Activated T-helper 1 cell treated with anti-CD3 and anti-CD28 coated beads, Interleukin-12 subunit alpha, Interleukin-12 subunit beta, Interleukin-2, Interleukin-4 antibody, amounts not matched to agents 30 ng/mL and 10 ng/mL and 1 ng/mL, durations not matched to agents 14 hours and 24 hours and 36 hours (primary cell): Measurements from ENCODE around the gene TAF10. TPM values are rescaled to one million over a fixed set of nuclear protein-coding genes. Genes with fewer than 3 reads are reported as not detected.

Experiments used
- DNase-seq: peaks from one replicate; pipeline ENCODE4 v3.0.0; 2021; ENCODE audit warnings: low spot score
- H3K27ac Mint-ChIP-seq: one replicate; pipeline ENCODE4 v1.8.0; 2021; ENCODE audit warnings: mild to moderate bottlenecking, mixed read lengths
- H3K27me3 Mint-ChIP-seq: one replicate; pipeline ENCODE4 v1.8.0; 2022; ENCODE audit warnings: mild to moderate bottlenecking, moderate library complexity, mixed read lengths; ENCODE audit not compliant: insufficient read depth
- H3K36me3 Mint-ChIP-seq: one replicate; pipeline ENCODE4 v1.8.0; 2021; ENCODE audit warnings: low read depth, mixed read lengths
- H3K4me1 Mint-ChIP-seq: one replicate; pipeline ENCODE4 v1.8.0; 2021; ENCODE audit warnings: low read depth, mixed read lengths
- H3K4me3 Mint-ChIP-seq: one replicate; pipeline ENCODE4 v1.8.0; 2021; ENCODE audit warnings: mild to moderate bottlenecking, moderate library complexity, mixed read lengths
- H3K9me3 Mint-ChIP-seq: one replicate; pipeline ENCODE4 v1.8.0; 2021; ENCODE audit warnings: mixed read lengths
- intact Hi-C: fragments of 100-400 bp; cut with micrococcal nuclease; formaldehyde crosslinking; loops from one replicate; pipeline ENCODE4 v1.15.1; 2024
- total RNA-seq: library from RNA; stranded (reverse); gene quantifications from 2 replicates; pipeline ENCODE4 v1.2.3, GENCODE V29; 2022

Gene TAF10
- total RNA-seq: 155 and 166 TPM in 2 replicates

DNA sequence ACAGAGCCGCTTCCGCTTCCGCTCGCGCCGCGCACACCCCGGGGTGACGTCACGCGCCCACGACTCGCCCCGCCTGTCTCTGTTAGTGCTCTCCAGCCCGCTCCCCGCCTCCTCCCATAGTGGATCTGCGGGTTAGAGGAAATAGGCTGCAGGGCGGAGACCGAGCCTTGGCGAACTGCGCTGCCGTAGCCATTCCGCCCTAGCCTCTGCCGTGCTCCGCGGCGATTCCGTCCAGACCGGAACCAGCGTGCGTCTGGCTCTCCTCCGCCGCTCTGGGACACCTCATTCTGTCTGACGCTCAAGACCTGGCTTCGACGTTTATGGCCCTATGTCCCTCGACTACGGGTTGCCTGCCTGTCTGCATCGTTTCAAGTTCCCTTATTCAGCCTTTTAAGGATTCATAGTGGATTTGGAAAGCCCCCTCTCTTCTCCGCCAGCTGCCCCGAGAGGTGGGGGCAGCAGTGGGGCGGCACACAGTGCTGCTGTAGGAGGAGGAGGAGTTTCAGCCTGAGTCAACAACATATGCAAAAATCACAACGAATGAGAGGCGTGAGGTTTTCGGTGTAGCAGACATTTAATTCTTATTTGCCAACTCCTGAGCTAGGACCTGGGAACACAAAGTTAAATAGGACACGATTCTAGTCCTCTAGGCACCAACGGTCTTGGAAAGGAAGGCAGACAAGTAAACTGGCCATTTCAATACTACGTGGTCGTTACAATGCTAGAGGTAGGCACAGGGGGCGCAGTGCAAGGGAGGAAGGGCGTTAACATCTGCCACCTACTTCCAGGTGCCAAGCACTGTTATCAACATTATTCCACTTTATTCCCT lies at the start of gene TAF10:
Gene TAF10 (minus strand): TSS at position 4 of the 829 bp plus-strand sequence. CDS start 27 bp downstream, outside the sequence.
- Mint-ChIP-seq H3K36me3 (peaks cover 38% of the 10 kb centered on the region), H3K27ac (peak within 1 kb of the TSS; percentile 87), H3K4me1 (peaks cover 29% of the 10 kb centered on the region), H3K27me3 (no peaks in the 10 kb centered on the region), H3K4me3 (peak within 1 kb of the TSS; percentile 93), H3K9me3 (no peaks in the 10 kb centered on the region)
- peak; percentile 95 for DNase-seq
- intact Hi-C loops: loop anchor here (1.0 to 10.0 kb wide), 6 partner anchors 9 to 928 kb away; partner anchors contain the start of genes ARFIP2, FHIP1B, ILK and MRPL17

DNA sequence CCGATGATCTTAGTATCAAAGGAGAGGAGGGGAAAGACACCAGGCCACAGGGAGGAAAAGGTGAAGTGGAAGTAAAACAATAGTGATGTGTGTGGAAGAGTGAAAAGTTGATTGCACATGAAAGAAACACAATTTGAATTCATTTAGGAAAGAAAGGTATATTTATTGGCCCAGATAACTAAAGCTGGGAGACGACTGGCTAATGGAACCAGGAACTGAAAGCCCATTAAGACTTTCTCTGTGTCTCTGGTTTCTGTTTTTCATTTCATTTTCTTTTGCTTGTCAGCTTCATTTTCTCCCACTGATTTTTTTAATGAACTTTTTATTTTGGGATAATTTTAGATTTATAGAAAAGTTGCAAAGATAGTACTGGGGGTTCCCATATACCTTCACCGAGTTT lies 48.7 kb upstream of the TAF10 start:
- Mint-ChIP-seq H3K9me3 (no peaks in the 10 kb centered on the region), H3K27ac (no peak overlapping the region), H3K4me1 (peaks cover 7% of the 10 kb centered on the region), H3K36me3 (no peaks in the 10 kb centered on the region), H3K4me3 (no peak overlapping the region), H3K27me3 (peaks cover 30% of the 10 kb centered on the region)
- no peak for DNase-seq
- intact Hi-C loops: no loop called here

DNA sequence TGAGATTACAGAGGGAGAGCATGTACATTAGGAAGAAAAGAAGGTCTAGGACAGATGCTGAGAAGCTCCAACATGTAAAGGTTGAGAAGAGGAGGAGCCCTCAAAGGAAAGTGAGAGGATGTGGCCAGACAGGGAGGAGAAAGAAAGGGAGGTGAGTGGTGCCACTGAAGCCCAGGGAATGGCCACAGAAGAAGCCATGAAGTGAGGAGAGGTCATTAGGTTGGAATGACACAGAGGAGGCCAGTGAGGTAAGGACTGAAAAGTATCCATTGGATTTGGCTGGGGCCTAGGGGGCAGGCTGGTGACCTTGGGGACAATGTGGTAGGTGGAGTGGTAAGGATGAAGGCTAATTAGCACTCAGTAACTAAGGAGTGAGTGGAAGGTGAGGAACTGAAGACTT lies 46.6 kb upstream of the TAF10 start:
- Mint-ChIP-seq H3K4me3 (no peak overlapping the region), H3K27me3 (peaks cover 22% of the 10 kb centered on the region), H3K9me3 (no peaks in the 10 kb centered on the region), H3K36me3 (no peaks in the 10 kb centered on the region), H3K4me1 (peaks cover 2% of the 10 kb centered on the region), H3K27ac (no peak overlapping the region)
- DNase-seq: no peak
- intact Hi-C loops: no loop called here

DNA sequence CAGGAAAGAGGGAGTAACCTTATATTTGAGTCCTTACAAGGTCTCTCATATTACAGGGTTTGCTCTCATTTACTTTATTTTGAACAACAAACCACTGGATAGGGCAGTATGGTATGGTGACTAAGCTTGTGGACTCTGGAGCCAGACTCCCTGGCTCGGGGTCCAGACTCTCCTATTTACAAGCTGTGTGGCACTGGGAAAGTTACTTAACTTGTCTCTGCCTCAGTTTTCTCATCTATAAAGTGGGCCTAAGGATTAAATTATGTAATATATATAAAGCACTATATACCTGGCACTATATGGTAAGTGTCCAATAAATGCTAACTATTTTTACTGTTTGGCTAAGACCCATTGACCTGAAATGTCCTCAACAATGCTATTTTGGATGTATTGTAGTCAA lies 45.3 kb upstream of the TAF10 start:
- H3K27ac Mint-ChIP-seq: no peak overlapping the region
- no peaks in the 10 kb centered on the region for H3K9me3 Mint-ChIP-seq
- H3K27me3 Mint-ChIP-seq: peaks cover 16% of the 10 kb centered on the region
- intact Hi-C loops: no loop called here
- H3K36me3 Mint-ChIP-seq: no peaks in the 10 kb centered on the region
- H3K4me1 Mint-ChIP-seq: no peaks in the 10 kb centered on the region
- DNase-seq: no peak
- H3K4me3 Mint-ChIP-seq: peak overlapping the region; percentile 27

DNA sequence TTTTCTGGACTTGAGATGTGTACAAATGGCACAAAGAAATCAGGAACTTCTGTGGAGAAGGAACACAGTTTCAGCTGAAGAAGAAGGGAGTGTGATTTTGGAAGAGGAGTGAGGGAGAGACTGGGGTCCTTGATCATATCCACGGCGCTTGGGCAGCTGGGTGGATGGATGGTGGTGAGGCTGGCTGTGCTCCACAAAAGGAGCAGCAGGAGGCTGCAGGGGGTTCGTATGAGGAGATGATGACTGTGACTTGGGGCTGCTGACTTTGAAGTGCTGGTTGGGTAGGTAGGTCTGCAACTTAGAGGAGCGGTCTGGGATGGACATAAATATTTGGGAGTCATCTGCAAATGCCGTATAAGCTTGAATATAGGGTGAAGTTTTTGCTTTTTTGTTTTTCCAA lies 44.9 kb upstream of the TAF10 start:
- Mint-ChIP-seq H3K27ac (no peak overlapping the region), H3K4me1 (no peaks in the 10 kb centered on the region), H3K4me3 (peak overlapping the region; percentile 34), H3K27me3 (peaks cover 16% of the 10 kb centered on the region), H3K9me3 (no peaks in the 10 kb centered on the region), H3K36me3 (no peaks in the 10 kb centered on the region)
- intact Hi-C loops: no loop called here
- no peak for DNase-seq

DNA sequence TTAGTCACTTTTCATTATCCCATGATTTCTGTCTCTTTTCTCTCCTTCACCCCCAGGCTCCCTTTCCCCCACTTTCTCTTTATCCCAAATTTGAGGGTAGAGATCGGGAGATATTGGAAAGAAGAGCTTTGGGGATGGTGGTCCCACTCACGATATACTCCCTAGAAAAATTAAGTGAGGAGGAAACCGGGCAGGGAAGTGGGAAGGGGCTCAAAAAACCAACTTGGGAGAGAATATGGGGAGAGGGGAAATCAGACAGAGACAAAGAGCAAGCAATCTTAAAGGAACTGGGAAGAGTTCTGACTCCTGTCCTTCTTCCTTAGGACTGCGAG lies 44.5 kb upstream of the TAF10 start:
- intact Hi-C loops: no loop called here
- peaks cover 16% of the 10 kb centered on the region for H3K27me3 Mint-ChIP-seq
- no peaks in the 10 kb centered on the region for H3K9me3 Mint-ChIP-seq
- H3K36me3 Mint-ChIP-seq: no peaks in the 10 kb centered on the region
- no peaks in the 10 kb centered on the region for H3K4me1 Mint-ChIP-seq
- no peak overlapping the region for H3K27ac Mint-ChIP-seq
- no peak for DNase-seq
- H3K4me3 Mint-ChIP-seq: peak overlapping the region; percentile 65

DNA sequence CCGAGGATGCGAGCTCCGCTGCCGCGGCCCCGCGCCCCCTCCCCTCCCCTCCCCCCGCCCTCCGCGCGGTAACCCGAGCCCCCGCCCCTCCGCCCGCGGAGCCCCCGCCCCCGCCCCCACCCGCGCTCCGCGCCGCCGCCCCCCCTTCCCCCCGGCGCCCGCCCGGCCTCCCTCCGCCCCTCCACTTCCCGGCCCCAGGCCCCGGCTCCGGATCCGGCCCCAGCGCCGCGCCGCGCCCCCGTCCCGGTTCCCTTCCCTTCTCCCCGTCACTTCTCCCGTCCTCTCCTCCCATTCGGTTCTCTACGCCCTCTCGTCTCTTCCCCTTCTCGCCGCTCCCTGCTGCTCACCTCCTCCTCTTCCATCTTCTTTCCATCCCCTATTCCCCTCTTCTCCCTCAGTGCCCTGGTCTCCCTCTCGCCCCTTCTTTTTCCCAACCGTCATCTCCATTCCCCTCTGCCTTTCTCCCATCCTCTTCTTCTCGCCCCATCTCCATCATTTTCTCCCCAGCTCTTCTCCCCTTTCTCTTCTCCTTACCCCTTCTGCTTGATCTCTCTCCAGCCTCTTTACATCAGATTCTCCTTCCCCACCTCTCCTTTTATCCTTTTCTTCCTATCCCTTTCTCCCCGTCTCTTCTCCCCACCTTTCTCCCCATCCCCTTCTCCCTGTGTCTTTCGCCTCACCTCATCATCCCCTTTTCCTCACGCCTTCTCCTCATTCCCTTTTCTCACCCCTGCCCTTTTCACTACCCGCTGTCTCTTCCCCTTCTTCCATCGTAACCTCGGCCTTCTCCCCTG lies 44.0 kb upstream of the TAF10 start, which contains the start of gene DCHS1:
Gene DCHS1 (minus strand): TSS at position 20 of the 794 bp plus-strand sequence. CDS start 14,196 bp downstream, outside the sequence.
- H3K4me1 Mint-ChIP-seq: no peaks in the 10 kb centered on the region
- H3K4me3 Mint-ChIP-seq: peak within 1 kb of the TSS; percentile 65
- no peaks in the 10 kb centered on the region for H3K9me3 Mint-ChIP-seq
- DNase-seq: no peak
- H3K27ac Mint-ChIP-seq: no peak within 1 kb of the TSS
- intact Hi-C loops: no loop called here
- H3K27me3 Mint-ChIP-seq: peaks cover 16% of the 10 kb centered on the region
- no peaks in the 10 kb centered on the region for H3K36me3 Mint-ChIP-seq

DNA sequence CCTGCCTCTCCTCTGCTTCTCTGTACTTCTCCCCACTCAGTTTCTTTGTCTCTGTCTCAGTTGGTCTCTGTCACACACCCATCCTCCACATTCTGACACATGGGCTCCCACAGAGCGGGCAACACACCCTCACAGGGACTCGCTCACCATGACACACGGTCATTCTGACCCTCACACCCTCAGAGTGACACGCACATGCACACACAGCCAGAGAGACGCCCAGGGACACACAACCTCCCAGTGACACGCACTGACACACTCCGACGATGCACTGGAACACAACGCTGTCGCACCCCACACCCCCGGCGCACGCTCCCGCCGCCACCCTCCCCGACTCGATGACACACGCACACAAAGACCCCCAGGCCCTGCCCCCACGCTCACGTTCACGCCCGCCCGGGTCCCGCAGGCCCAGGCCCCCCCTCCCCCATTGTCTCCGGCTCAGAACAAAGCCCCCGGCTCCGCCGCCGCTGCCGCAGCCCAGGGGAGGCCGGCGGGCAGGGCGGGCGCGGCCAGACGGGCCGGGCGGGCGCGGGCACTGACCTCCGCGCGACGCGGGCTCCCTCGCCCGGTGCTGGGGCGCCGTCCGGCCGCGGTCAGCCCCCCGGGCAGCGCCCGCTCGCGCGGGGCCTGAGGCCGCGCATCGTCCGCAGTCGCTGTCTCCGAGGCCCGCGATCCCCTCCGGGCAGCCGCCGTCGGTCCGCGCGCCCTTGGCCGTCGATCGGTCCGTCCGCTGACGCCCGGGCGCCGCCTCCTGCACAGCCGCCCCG lies 43.2 kb upstream of the TAF10 start:
- Mint-ChIP-seq H3K4me3 (no peak overlapping the region), H3K9me3 (no peaks in the 10 kb centered on the region), H3K36me3 (no peaks in the 10 kb centered on the region), H3K27me3 (peaks cover 16% of the 10 kb centered on the region), H3K4me1 (no peaks in the 10 kb centered on the region), H3K27ac (no peak overlapping the region)
- DNase-seq: no peak
- intact Hi-C loops: no loop called here

DNA sequence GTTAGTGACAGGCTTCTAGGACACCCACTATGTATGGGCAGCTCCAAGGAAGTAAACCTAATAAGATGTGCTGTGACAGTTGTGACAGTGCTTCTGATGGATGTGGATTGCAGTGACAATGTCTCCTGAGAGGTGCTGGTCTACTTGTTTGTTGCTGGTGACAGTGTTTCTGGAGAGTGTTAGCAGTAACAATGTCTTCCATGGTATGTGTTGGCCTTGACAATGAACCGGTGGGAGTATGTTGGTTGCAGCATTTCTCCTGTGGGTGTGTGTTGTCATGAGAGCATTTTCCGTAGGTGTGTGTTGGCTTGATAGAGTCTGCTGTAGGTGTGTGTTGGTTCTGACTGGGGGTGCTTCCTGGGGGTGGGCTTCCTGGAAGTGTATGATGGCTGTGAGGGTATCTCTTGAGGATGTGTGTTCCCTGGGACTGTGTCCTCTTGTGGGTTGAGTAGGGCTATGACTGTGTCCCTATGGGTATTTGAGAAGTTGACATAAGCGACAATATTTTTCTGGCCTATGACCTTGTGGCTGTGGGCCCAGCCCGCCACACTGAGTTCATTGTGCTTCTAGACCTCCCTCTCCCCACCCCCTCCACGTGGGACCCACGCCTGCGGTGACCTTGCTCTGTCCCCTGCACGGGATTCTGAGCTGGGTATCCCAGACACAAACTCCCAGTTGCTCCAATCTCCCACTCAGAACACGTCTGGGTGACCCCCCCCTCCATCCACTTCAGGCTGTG lies 42.4 kb upstream of the TAF10 start:
- intact Hi-C loops: loop anchor here (1.0 kb wide), 1 partner anchor 35 kb away; the partner anchor contains the start of gene TPP1
- Mint-ChIP-seq H3K27me3 (peaks cover 16% of the 10 kb centered on the region), H3K4me1 (no peaks in the 10 kb centered on the region), H3K27ac (no peak overlapping the region), H3K9me3 (no peaks in the 10 kb centered on the region), H3K4me3 (no peak overlapping the region), H3K36me3 (no peaks in the 10 kb centered on the region)
- no peak for DNase-seq

DNA sequence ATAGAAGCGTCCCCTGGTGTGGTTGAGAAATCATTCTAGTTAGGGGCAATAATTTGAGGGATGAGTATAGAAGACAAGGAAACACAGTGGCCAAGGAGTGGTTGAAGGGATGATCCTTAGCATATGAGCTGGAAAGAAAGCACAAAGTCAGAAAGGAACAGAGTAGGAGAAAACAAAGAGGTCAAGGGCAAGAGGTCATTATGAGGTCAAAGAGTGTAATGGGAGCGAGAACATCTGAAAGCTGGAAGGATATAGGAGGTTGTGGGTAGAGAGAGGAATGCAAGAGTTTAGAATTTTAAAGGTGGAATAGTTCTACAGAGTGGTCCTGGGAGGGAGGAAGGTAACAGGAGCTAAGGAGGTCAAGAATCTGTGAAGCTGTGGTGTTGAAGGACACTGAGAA lies 41.6 kb upstream of the TAF10 start:
- no peak for DNase-seq
- Mint-ChIP-seq H3K9me3 (no peaks in the 10 kb centered on the region), H3K27ac (no peak overlapping the region), H3K4me3 (no peak overlapping the region), H3K27me3 (peaks cover 16% of the 10 kb centered on the region), H3K4me1 (no peaks in the 10 kb centered on the region), H3K36me3 (no peaks in the 10 kb centered on the region)
- intact Hi-C loops: loop anchor here (1.0 to 2.0 kb wide), 2 partner anchors 13 to 34 kb away; partner anchors contain the start of gene TPP1

DNA sequence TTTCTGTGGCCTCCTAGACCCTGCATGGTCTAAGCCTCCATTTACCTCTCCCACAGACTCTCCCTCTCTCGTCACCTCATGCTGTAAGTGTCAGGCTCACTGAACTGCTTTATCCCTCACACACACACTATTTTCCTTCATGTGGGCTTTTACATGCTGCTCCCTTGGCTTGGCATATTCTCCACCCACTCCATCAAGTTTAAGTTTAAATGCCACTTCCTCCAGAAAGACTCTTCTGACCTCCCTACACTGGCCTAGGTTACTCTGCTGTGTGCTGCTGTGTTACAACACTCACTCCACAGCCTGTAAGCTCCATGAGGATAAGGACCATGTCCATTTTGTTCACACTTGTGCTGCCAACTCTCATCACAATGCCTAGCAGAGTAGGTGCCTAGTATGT lies 41.1 kb upstream of the TAF10 start:
- Mint-ChIP-seq H3K4me1 (no peaks in the 10 kb centered on the region), H3K27me3 (peaks cover 16% of the 10 kb centered on the region), H3K9me3 (no peaks in the 10 kb centered on the region), H3K27ac (no peak overlapping the region), H3K36me3 (no peaks in the 10 kb centered on the region), H3K4me3 (no peak overlapping the region)
- intact Hi-C loops: loop anchor here (2.0 kb wide), 1 partner anchor 14 kb away; no protein-coding TSS in a partner anchor
- no peak for DNase-seq

DNA sequence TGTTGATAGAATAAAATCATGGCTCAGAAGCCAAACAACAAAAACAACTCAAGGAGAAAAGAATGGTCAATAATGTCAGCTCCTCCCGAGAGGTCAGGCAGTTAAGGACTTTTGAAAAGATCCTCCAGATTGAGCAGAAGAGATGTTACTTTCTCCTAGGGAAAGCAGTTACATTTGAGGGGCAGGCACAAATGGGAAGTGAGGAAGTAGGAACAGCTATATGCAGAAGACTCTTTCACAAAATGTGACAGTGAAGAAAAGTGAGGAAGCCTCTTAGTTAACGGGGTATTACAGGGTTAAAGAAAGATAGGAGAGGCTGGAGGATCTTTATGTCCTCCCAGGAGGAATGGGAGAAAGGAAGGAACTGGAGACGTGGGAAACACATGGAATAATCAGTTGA lies 40.2 kb upstream of the TAF10 start:
- H3K4me1 Mint-ChIP-seq: no peaks in the 10 kb centered on the region
- no peak overlapping the region for H3K4me3 Mint-ChIP-seq
- H3K27me3 Mint-ChIP-seq: peaks cover 14% of the 10 kb centered on the region
- intact Hi-C loops: loop anchor here (2.0 kb wide), 1 partner anchor 15 kb away; no protein-coding TSS in a partner anchor
- H3K9me3 Mint-ChIP-seq: no peaks in the 10 kb centered on the region
- no peak for DNase-seq
- no peaks in the 10 kb centered on the region for H3K36me3 Mint-ChIP-seq
- no peak overlapping the region for H3K27ac Mint-ChIP-seq
